ENCODE results near the gene TDRD9.
"Not testable (repeated sequence)": the region's sequence is repeated elsewhere in the genome, so short reads cannot be mapped to it uniquely, and the experiment has no call there.

The TDRD9 gene
- 1.3 to 2.5 (median 1.7) reads per million in 4 experiments for total RNA-seq

GRCh38 chr14:103928011-103928890 is at the start of gene TDRD9:
TSS of gene TDRD9 (plus strand) at chr14:103928456. CDS start at chr14:103928510, 54 bp downstream.
- DNase-seq, result no peak

- no peak for DNase-seq
Measured at GRCh38 chr14:103879118-103879569, 49.1 kb upstream of the TDRD9 start.

GRCh38 chr14:103879570-103880347 is 48.5 kb upstream of the TDRD9 start:
- DNase-seq, result no peak

GRCh38 chr14:103880348-103881267 is 47.6 kb upstream of the TDRD9 start:
- DNase-seq, result peak; percentile 12

GRCh38 chr14:103881268-103882201 is 46.7 kb upstream of the TDRD9 start:
- DNase-seq, result no peak

GRCh38 chr14:103882503-103883262 is 45.6 kb upstream of the TDRD9 start:
- DNase-seq, result no peak

GRCh38 chr14:103883263-103883523 is 45.1 kb upstream of the TDRD9 start:
- DNase-seq, result no peak

GRCh38 chr14:103884854-103885253 is 43.4 kb upstream of the TDRD9 start:
- no peak for DNase-seq

GRCh38 chr14:103885509-103885932 is 42.7 kb upstream of the TDRD9 start:
- no peak for DNase-seq

GRCh38 chr14:103886304-103887169 is 41.7 kb upstream of the TDRD9 start:
- no peak for DNase-seq

- DNase-seq, result no peak
Measured at GRCh38 chr14:103887170-103887501, 41.1 kb upstream of the TDRD9 start.

- no peak for DNase-seq
Measured at GRCh38 chr14:103887557-103888115, 40.6 kb upstream of the TDRD9 start.

GRCh38 chr14:103889002-103889312 is 39.3 kb upstream of the TDRD9 start:
- DNase-seq, result not testable (repeated sequence)

GRCh38 chr14:103889313-103890051 is 38.8 kb upstream of the TDRD9 start:
- no peak for DNase-seq

- no peak for DNase-seq
Measured at GRCh38 chr14:103890052-103890371, 38.2 kb upstream of the TDRD9 start.

GRCh38 chr14:103890821-103891666 is 37.2 kb upstream of the TDRD9 start:
- DNase-seq, result no peak

- no peak for DNase-seq
Measured at GRCh38 chr14:103891667-103892215, 36.5 kb upstream of the TDRD9 start.

- DNase-seq, result no peak
Measured at GRCh38 chr14:103892247-103892646, 36.0 kb upstream of the TDRD9 start.

Data from effector CD8-positive, alpha-beta T cell (primary cell).